H1 (cell line): ENCODE measurements around the gene ASTN2.

Experiments used
- BACH1 ChIP-seq: IDR thresholded peaks from 2 replicates; pipeline ENCODE4 v1.6.1; 2012; ENCODE audit warnings: low read length, improper control_type of control experiment
- CHD1 ChIP-seq: IDR thresholded peaks from 2 replicates; pipeline ENCODE4 v1.6.1; 2012; ENCODE audit warnings: low read depth, low read length, improper control_type of control experiment
- EZH2 ChIP-seq: fragments of 200-600 bp; sonication (generic); IDR thresholded peaks from 2 replicates; pipeline ENCODE4 v1.7.1; 2012; ENCODE audit warnings: low read depth, mild to moderate bottlenecking, moderate library complexity, low read length, inconsistent platforms; ENCODE audit not compliant: severe bottlenecking
- POLR2A ChIP-seq, 2 experiments: IDR thresholded peaks; 1 replicate in 1 of 2; 2 replicates in 1 of 2; pipeline ENCODE4 v1.6.1; 2011; ENCODE audit warnings: low read depth in 2 of 2, low read length in 2 of 2, mild to moderate bottlenecking in 2 of 2; ENCODE audit errors: control extremely low read depth in 1 of 2
- RNF2 ChIP-seq: fragments of 200-900, 300-1000 bp; sonication (generic); IDR thresholded peaks from 2 replicates; pipeline ENCODE4 v1.7.1; 2016; ENCODE audit warnings: borderline replicate concordance, low read depth, mild to moderate bottlenecking, antibody characterized with exemption, low read length; ENCODE audit not compliant: poor library complexity, severe bottlenecking; ENCODE audit errors: missing control alignments
- TF ChIP-seq, protein P1 (sequence below), 3 experiments: IDR thresholded peaks; 1 replicate in 2 of 3; 2 replicates in 1 of 3; pipeline versions ENCODE4 v1.5.1 to v1.6.1; 2011; ENCODE audit warnings: low read length in 3 of 3, mild to moderate bottlenecking in 3 of 3, inconsistent platforms in 2 of 3, low read depth in 1 of 3, moderate library complexity in 1 of 3; ENCODE audit not compliant: insufficient read depth in 1 of 3; ENCODE audit errors: control extremely low read depth in 1 of 3
- TF ChIP-seq, protein P2 (sequence below): IDR thresholded peaks from 2 replicates; pipeline ENCODE4 v1.6.1; 2011; ENCODE audit warnings: low read length, improper control_type of control experiment

DNA sequence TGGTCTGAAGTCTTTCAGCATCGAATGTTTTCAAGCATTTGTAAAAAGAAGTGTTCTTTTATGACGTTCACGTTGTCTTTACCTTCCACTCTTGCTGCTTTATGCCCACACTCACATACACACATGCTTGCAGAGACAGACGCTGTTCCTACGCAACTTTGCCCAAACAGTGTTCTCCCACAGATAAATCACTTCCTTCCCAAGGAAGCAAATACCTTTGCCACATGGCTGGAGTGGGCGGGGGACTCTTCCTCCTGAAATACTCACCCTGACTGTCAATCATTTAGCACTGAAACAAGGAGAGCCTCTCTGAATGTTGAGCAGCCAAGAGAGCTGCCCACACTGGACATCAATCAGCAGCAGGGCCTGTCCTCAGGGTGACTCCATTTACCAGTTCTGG, 22.4 kb upstream of the ASTN2 start:
- no peak for TF ChIP-seq POLR2A (IDR thresholded peaks at IDR 0.05; ENCODE audit: control extremely low read depth in 1 of 2, low read depth in 2 of 2, low read length in 2 of 2)
- TF ChIP-seq, protein P1, sequence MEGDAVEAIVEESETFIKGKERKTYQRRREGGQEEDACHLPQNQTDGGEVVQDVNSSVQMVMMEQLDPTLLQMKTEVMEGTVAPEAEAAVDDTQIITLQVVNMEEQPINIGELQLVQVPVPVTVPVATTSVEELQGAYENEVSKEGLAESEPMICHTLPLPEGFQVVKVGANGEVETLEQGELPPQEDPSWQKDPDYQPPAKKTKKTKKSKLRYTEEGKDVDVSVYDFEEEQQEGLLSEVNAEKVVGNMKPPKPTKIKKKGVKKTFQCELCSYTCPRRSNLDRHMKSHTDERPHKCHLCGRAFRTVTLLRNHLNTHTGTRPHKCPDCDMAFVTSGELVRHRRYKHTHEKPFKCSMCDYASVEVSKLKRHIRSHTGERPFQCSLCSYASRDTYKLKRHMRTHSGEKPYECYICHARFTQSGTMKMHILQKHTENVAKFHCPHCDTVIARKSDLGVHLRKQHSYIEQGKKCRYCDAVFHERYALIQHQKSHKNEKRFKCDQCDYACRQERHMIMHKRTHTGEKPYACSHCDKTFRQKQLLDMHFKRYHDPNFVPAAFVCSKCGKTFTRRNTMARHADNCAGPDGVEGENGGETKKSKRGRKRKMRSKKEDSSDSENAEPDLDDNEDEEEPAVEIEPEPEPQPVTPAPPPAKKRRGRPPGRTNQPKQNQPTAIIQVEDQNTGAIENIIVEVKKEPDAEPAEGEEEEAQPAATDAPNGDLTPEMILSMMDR (IDR thresholded peaks at IDR 0.05; ENCODE audit: control extremely low read depth in 1 of 3, insufficient read depth in 1 of 3, low read depth in 1 of 3, low read length in 3 of 3), result no peak
- TF ChIP-seq RNF2, result no peak
- TF ChIP-seq EZH2, result no peak
- TF ChIP-seq, protein P2, sequence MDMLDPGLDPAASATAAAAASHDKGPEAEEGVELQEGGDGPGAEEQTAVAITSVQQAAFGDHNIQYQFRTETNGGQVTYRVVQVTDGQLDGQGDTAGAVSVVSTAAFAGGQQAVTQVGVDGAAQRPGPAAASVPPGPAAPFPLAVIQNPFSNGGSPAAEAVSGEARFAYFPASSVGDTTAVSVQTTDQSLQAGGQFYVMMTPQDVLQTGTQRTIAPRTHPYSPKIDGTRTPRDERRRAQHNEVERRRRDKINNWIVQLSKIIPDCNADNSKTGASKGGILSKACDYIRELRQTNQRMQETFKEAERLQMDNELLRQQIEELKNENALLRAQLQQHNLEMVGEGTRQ, result no peak
- TF ChIP-seq CHD1, result no peak
- no peak for TF ChIP-seq BACH1
